CD4-positive, alpha-beta T cell (primary cell): ENCODE measurements around the gene CYP19A1. TPM values are rescaled to one million over a fixed set of nuclear protein-coding genes. Genes with fewer than 3 reads are reported as not detected.

Source experiments
- ATAC-seq: fragments of 200-7000 bp; cut with Tn5 transposase; one replicate; pipeline ENCODE4 v1.10.0; 2022; ENCODE audit warnings: mild to moderate bottlenecking; ENCODE audit not compliant: poor library complexity
- CTCF ChIA-PET: fragments of 350-600 bp; sonication (Branson Sonifier 250); formaldehyde crosslinking; loops from one replicate; lab custom pipeline; 2021; ENCODE audit warnings: antibody characterized with exemption, inconsistent platforms; lab: Charles Lee
- POLR2A ChIA-PET: fragments of 350-600 bp; sonication (Branson Sonifier 250); formaldehyde crosslinking; loops from one replicate; lab custom pipeline; 2021; ENCODE audit warnings: antibody characterized with exemption, inconsistent platforms; lab: Charles Lee
- DNase-seq, 14 experiments: peaks; one replicate each; pipeline ENCODE4 v3.0.0-alpha.2; 2013 to 2020; ENCODE audit warnings: mixed read lengths in 2 of 14
- H3K27ac ChIP-seq, 2 donors: one replicate each; pipeline versions ENCODE4 v1.5.1 to v1.7.0; 2013; ENCODE audit warnings: low read length in 2 of 2, low read depth in 1 of 2, mild to moderate bottlenecking in 1 of 2
- H3K27me3 ChIP-seq, 2 experiments: 1 replicate in 1 of 2; 2 replicates in 1 of 2; pipeline versions ENCODE4 v1.6.1 to v1.7.0; 2013; ENCODE audit warnings: low read length in 2 of 2, control low read depth in 1 of 2, mild to moderate bottlenecking in 1 of 2, moderate library complexity in 1 of 2; ENCODE audit not compliant: insufficient read depth in 2 of 2, control insufficient read depth in 1 of 2
- H3K36me3 ChIP-seq: one replicate; pipeline ENCODE4 v1.6.1; 2013; ENCODE audit warnings: low read length, control low read depth; ENCODE audit not compliant: insufficient read depth
- H3K4me1 ChIP-seq: one replicate; pipeline ENCODE4 v1.6.1; 2013; ENCODE audit warnings: low read length, control low read depth; ENCODE audit not compliant: insufficient read depth
- H3K4me3 ChIP-seq: one replicate; pipeline ENCODE4 v1.5.1; 2013; ENCODE audit warnings: mild to moderate bottlenecking, low read length, moderate library complexity
- H3K9me3 ChIP-seq, 2 experiments: 1 replicate in 1 of 2; 2 replicates in 1 of 2; pipeline versions ENCODE4 v1.6.1 to v1.7.0; 2013; ENCODE audit warnings: low read length in 2 of 2, mild to moderate bottlenecking in 2 of 2, control low read depth in 1 of 2, moderate library complexity in 1 of 2; ENCODE audit not compliant: control insufficient read depth in 1 of 2, insufficient read depth in 1 of 2
- H3K27ac Mint-ChIP-seq: one replicate; pipeline ENCODE4 v1.8.0; 2020; ENCODE audit warnings: mixed read lengths
- H3K27me3 Mint-ChIP-seq: one replicate; pipeline ENCODE4 v1.8.0; 2021; ENCODE audit warnings: mixed read lengths
- H3K36me3 Mint-ChIP-seq: one replicate; pipeline ENCODE4 v1.8.0; 2021; ENCODE audit warnings: low read depth, mixed read lengths
- H3K4me1 Mint-ChIP-seq: one replicate; pipeline ENCODE4 v1.8.0; 2021; ENCODE audit warnings: low read depth, mixed read lengths
- H3K4me3 Mint-ChIP-seq: one replicate; pipeline ENCODE4 v1.8.0; 2020; ENCODE audit warnings: mild to moderate bottlenecking, mixed read lengths
- H3K9me3 Mint-ChIP-seq: one replicate; pipeline ENCODE4 v1.8.0; 2020; ENCODE audit warnings: mixed read lengths
- CTCF ChIP-seq: fragments of 200-600 bp; IDR thresholded peaks from one replicate; pipeline ENCODE4 v1.8.0; 2022; ENCODE audit warnings: antibody characterized with exemption, mild to moderate bottlenecking
- intact Hi-C, 2 experiments: fragments of 100-400 bp; cut with DNase I in 1 of 2; cut with micrococcal nuclease in 1 of 2; formaldehyde crosslinking; loops; one replicate each; pipeline versions ENCODE4 v1.15.1 to v1.9.0; 2023 to 2025; cut with DNase I, micrococcal nuclease
- total RNA-seq, 174 experiments: library from RNA in 2 of 174; stranded (reverse) in 2 of 174; gene quantifications; one replicate each; pipeline ENCODE4 v1.2.3 and lab custom pipeline; 2021 to 2026

Gene CYP19A1
- total RNA-seq, 2 experiments from 2014 or later: not detected

GRCh38 chr15:51313644-51314280 is 24.6 kb downstream of the CYP19A1 start:
- Mint-ChIP-seq H3K4me3 (no peak overlapping the region), H3K9me3 (no peaks in the 10 kb centered on the region), H3K36me3 (no peaks in the 10 kb centered on the region), H3K4me1 (no peaks in the 10 kb centered on the region), H3K27ac (no peak overlapping the region), H3K27me3 (no peaks in the 10 kb centered on the region)
- ATAC-seq (no peak), DNase-seq (no peak)
- no peak for TF ChIP-seq CTCF
- Histone ChIP-seq H3K4me1 (no peaks in the 10 kb centered on the region), H3K36me3 (no peaks in the 10 kb centered on the region), H3K4me3 (no peak overlapping the region), H3K27me3 (no peaks in the 10 kb centered on the region), H3K9me3 (no peaks in the 10 kb centered on the region), H3K27ac (no peak overlapping the region)
- ChIA-PET POLR2A (no interaction called here), CTCF (no interaction called here)
- intact Hi-C loops: no loop called here

- no peaks in the 10 kb centered on the region for H3K4me1 Mint-ChIP-seq
- H3K9me3 Mint-ChIP-seq: no peaks in the 10 kb centered on the region
- no peaks in the 10 kb centered on the region for H3K36me3 Mint-ChIP-seq
- CTCF ChIA-PET: no interaction called here
- Histone ChIP-seq H3K27me3 (no peaks in the 10 kb centered on the region), H3K4me3 (no peak overlapping the region), H3K9me3 (no peaks in the 10 kb centered on the region), H3K36me3 (no peaks in the 10 kb centered on the region), H3K4me1 (no peaks in the 10 kb centered on the region), H3K27ac (no peak overlapping the region)
- POLR2A ChIA-PET: no interaction called here
- H3K4me3 Mint-ChIP-seq: no peak overlapping the region
- no peak for ATAC-seq
- no peaks in the 10 kb centered on the region for H3K27me3 Mint-ChIP-seq
- no peak for TF ChIP-seq CTCF
- intact Hi-C loops: no loop called here
- no peak for DNase-seq
- H3K27ac Mint-ChIP-seq: no peak overlapping the region
Observed at GRCh38 chr15:51313074-51313393, 25.4 kb downstream of the CYP19A1 start.

- Mint-ChIP-seq H3K4me1 (no peaks in the 10 kb centered on the region), H3K27me3 (no peaks in the 10 kb centered on the region), H3K9me3 (no peaks in the 10 kb centered on the region), H3K4me3 (no peak overlapping the region), H3K36me3 (no peaks in the 10 kb centered on the region), H3K27ac (no peak overlapping the region)
- Histone ChIP-seq H3K27ac (no peak overlapping the region), H3K27me3 (no peaks in the 10 kb centered on the region), H3K4me3 (no peak overlapping the region), H3K9me3 (no peaks in the 10 kb centered on the region), H3K4me1 (no peaks in the 10 kb centered on the region), H3K36me3 (no peaks in the 10 kb centered on the region)
- intact Hi-C loops: no loop called here
- CTCF ChIA-PET: no interaction called here
- ATAC-seq (no peak), DNase-seq (no peak)
- TF ChIP-seq CTCF: no peak
- POLR2A ChIA-PET: no interaction called here
Observed at GRCh38 chr15:51312166-51313073, 26.0 kb downstream of the CYP19A1 start.
